Neural cell (in vitro differentiated cells): ENCODE data around the gene ADIPOQ.

Experiments used
- EP300 ChIP-seq: fragments of 450-650 bp; conservative IDR thresholded peaks from 2 replicates; pipeline ENCODE4 v1.6.1; 2014; ENCODE audit warnings: antibody characterized with exemption, mild to moderate bottlenecking, moderate library complexity; ENCODE audit not compliant: poor library complexity, severe bottlenecking
- EZH2 ChIP-seq: fragments of 200-600, 300-800 bp; shearing (Covaris generic), sonication (generic); IDR thresholded peaks from 2 replicates; pipeline ENCODE4 v1.6.1; 2014; ENCODE audit warnings: antibody characterized with exemption, low read length, borderline replicate concordance, mild to moderate bottlenecking; ENCODE audit not compliant: insufficient read depth, poor library complexity, severe bottlenecking
- MXI1 ChIP-seq: fragments of 450-650 bp; conservative IDR thresholded peaks from 2 replicates; pipeline ENCODE4 v1.6.1; 2014; ENCODE audit warnings: antibody characterized with exemption, mild to moderate bottlenecking; ENCODE audit not compliant: poor library complexity, severe bottlenecking
- POLR2AphosphoS5 ChIP-seq: IDR thresholded peaks from 2 replicates; pipeline ENCODE4 v1.6.1; 2012
- RAD21 ChIP-seq: fragments of 450-650 bp; conservative IDR thresholded peaks from 2 replicates; pipeline ENCODE4 v1.6.1; 2014; ENCODE audit warnings: antibody characterized with exemption, mild to moderate bottlenecking, moderate library complexity
- SMC3 ChIP-seq: fragments of 450-650 bp; conservative IDR thresholded peaks from 2 replicates; pipeline ENCODE4 v1.6.1; 2014; ENCODE audit warnings: antibody characterized with exemption, mild to moderate bottlenecking, moderate library complexity; ENCODE audit not compliant: poor library complexity
- TAF1 ChIP-seq: IDR thresholded peaks from 2 replicates; pipeline ENCODE4 v1.6.1; 2012; ENCODE audit warnings: low read depth
- TF ChIP-seq, protein P1 (sequence below): fragments of 450-650 bp; IDR thresholded peaks from 2 replicates; pipeline ENCODE4 v1.5.1; 2014; ENCODE audit warnings: antibody characterized with exemption, mild to moderate bottlenecking, moderate library complexity; ENCODE audit not compliant: poor library complexity, severe bottlenecking

DNA sequence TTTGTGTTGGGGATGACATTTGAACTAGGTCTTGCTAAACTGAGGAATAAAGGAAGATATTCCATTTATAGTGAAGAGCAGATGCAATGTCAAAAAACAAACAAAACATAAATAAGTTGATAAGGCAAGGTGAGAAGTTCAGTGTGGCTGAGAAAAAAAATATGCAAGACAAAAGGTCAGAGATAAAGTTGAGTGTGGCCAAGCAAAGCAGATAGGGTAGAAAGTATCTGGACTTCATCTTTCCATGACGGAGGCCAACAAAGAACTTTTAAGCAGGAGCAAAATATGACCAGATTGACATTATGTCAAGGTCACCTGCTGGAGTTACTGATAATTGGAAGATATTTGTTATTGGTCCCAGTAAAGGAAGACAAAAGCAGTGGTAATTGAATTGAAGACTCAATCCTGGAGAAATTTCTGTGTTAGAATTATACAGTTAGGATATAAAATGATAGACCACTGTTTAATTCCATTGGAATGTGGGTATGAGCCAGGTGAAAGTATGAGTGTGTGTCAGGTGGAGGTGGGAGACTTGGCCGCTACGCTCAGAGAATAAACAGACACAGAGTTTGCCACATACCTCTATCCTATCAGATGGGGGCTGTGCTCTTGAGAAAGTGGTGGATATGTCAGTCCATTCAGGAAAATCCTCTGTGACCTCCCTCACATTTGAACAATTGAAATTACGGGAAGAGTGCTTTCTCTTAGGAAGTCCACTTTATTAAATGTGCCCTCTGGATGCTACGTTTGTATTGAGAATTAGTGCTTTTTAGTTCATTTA, 28.1 kb downstream of the ADIPOQ start:
- TF ChIP-seq, protein P1, sequence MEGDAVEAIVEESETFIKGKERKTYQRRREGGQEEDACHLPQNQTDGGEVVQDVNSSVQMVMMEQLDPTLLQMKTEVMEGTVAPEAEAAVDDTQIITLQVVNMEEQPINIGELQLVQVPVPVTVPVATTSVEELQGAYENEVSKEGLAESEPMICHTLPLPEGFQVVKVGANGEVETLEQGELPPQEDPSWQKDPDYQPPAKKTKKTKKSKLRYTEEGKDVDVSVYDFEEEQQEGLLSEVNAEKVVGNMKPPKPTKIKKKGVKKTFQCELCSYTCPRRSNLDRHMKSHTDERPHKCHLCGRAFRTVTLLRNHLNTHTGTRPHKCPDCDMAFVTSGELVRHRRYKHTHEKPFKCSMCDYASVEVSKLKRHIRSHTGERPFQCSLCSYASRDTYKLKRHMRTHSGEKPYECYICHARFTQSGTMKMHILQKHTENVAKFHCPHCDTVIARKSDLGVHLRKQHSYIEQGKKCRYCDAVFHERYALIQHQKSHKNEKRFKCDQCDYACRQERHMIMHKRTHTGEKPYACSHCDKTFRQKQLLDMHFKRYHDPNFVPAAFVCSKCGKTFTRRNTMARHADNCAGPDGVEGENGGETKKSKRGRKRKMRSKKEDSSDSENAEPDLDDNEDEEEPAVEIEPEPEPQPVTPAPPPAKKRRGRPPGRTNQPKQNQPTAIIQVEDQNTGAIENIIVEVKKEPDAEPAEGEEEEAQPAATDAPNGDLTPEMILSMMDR, result no peak
- no peak for TF ChIP-seq TAF1
- TF ChIP-seq EZH2, result no peak
- TF ChIP-seq RAD21, result no peak
- TF ChIP-seq SMC3, result no peak
- TF ChIP-seq POLR2AphosphoS5, result no peak
- TF ChIP-seq EP300, result no peak
- no peak for TF ChIP-seq MXI1
